Measurements from ENCODE around the gene FOXD2.

DNA sequence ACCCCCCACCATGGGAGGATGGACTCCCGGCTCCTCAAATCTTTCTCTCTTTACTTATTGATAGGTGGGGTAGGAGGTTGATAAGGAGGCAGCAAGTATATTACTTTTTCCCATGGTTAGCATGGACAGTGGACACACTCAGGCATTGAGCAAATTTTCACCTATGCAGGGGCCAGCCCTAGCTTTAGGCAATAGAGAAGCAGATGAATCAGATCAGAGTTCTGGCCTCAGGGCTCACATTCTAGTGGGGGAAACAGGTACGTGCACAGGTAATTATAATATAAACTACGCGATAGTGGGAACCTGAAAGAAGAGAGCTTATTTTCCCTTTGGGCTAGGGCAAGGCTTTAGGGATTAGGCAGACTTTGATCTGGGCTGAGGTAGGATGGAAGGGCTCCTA is 35.3 kb upstream of the FOXD2 start:
- TF ChIP-seq, protein P1, sequence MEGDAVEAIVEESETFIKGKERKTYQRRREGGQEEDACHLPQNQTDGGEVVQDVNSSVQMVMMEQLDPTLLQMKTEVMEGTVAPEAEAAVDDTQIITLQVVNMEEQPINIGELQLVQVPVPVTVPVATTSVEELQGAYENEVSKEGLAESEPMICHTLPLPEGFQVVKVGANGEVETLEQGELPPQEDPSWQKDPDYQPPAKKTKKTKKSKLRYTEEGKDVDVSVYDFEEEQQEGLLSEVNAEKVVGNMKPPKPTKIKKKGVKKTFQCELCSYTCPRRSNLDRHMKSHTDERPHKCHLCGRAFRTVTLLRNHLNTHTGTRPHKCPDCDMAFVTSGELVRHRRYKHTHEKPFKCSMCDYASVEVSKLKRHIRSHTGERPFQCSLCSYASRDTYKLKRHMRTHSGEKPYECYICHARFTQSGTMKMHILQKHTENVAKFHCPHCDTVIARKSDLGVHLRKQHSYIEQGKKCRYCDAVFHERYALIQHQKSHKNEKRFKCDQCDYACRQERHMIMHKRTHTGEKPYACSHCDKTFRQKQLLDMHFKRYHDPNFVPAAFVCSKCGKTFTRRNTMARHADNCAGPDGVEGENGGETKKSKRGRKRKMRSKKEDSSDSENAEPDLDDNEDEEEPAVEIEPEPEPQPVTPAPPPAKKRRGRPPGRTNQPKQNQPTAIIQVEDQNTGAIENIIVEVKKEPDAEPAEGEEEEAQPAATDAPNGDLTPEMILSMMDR (IDR thresholded peaks at IDR 0.05; ENCODE audit: poor library complexity) = no peak
- TF ChIP-seq EZH2phosphoT487 (IDR thresholded peaks at IDR 0.05; ENCODE audit: low read depth, severe bottlenecking, unreplicated experiment) (no peak), EZH2 (IDR thresholded peaks at IDR 0.05; ENCODE audit: borderline replicate concordance) (no peak)
